GM19193 (cell line): Measurements from ENCODE around the gene PTPA.

Experiments
- POLR2A ChIP-seq: IDR thresholded peaks from 4 replicates; pipeline ENCODE4 v1.6.1; 2011; ENCODE audit not compliant: insufficient read depth, insufficient read length; ENCODE audit errors: extremely low read depth

Gene PTPA

GRCh38 chr9:129138144-129138462 lies 26.9 kb downstream of the PTPA start:
- TF ChIP-seq POLR2A, result no peak

- no peak for TF ChIP-seq POLR2A
Observed at GRCh38 chr9:129138476-129139232, 27.4 kb downstream of the PTPA start.

- peak; percentile 29 for TF ChIP-seq POLR2A
Observed at GRCh38 chr9:129139233-129139992, 28.2 kb downstream of the PTPA start.

- TF ChIP-seq POLR2A, result no peak
Observed at GRCh38 chr9:129139993-129140396, 28.8 kb downstream of the PTPA start.

GRCh38 chr9:129140397-129141065 lies 29.3 kb downstream of the PTPA start:
- no peak for TF ChIP-seq POLR2A

- TF ChIP-seq POLR2A, result peak; percentile 44
Observed at GRCh38 chr9:129141066-129142041, 30.1 kb downstream of the PTPA start.

GRCh38 chr9:129142138-129142935 lies 31.1 kb downstream of the PTPA start:
- TF ChIP-seq POLR2A, result no peak

GRCh38 chr9:129143031-129143927 lies 32.1 kb downstream of the PTPA start:
- no peak for TF ChIP-seq POLR2A

- TF ChIP-seq POLR2A, result no peak
Observed at GRCh38 chr9:129145316-129145715, 34.1 kb downstream of the PTPA start.

GRCh38 chr9:129145841-129146292 lies 34.7 kb downstream of the PTPA start:
- TF ChIP-seq POLR2A, result no peak

- TF ChIP-seq POLR2A, result no peak
Observed at GRCh38 chr9:129146441-129146941, 35.3 kb downstream of the PTPA start.

GRCh38 chr9:129148463-129149204 lies 37.4 kb downstream of the PTPA start:
- TF ChIP-seq POLR2A, result no peak
